GM06990 (cell line): ENCODE data around the gene FAM43B.

ENCODE experiments used
- DNase-seq: peaks from one replicate; pipeline ENCODE4 v3.0.0-alpha.2; 2011; ENCODE audit not compliant: insufficient read length; ENCODE audit errors: extremely low read depth
- H3K27me3 ChIP-seq: replicated peaks from 2 replicates; pipeline ENCODE4 v1.6.0; 2011; ENCODE audit warnings: low read length; ENCODE audit not compliant: control insufficient read depth, insufficient read depth
- H3K36me3 ChIP-seq: 2 replicates; pipeline ENCODE4 v1.5.1; 2011; ENCODE audit warnings: low read length; ENCODE audit not compliant: control insufficient read depth, insufficient read depth
- H3K4me3 ChIP-seq: replicated peaks from 2 replicates; pipeline ENCODE4 v1.5.1; 2011; ENCODE audit warnings: low read depth, mild to moderate bottlenecking, control low read depth, low read length
- TF ChIP-seq, protein P1 (sequence below): IDR thresholded peaks from 2 replicates; pipeline ENCODE4 v1.5.1; 2011; ENCODE audit warnings: low read length, control low read depth, mild to moderate bottlenecking, inconsistent platforms; ENCODE audit not compliant: insufficient read depth, poor library complexity, severe bottlenecking

FAM43B gene

DNA sequence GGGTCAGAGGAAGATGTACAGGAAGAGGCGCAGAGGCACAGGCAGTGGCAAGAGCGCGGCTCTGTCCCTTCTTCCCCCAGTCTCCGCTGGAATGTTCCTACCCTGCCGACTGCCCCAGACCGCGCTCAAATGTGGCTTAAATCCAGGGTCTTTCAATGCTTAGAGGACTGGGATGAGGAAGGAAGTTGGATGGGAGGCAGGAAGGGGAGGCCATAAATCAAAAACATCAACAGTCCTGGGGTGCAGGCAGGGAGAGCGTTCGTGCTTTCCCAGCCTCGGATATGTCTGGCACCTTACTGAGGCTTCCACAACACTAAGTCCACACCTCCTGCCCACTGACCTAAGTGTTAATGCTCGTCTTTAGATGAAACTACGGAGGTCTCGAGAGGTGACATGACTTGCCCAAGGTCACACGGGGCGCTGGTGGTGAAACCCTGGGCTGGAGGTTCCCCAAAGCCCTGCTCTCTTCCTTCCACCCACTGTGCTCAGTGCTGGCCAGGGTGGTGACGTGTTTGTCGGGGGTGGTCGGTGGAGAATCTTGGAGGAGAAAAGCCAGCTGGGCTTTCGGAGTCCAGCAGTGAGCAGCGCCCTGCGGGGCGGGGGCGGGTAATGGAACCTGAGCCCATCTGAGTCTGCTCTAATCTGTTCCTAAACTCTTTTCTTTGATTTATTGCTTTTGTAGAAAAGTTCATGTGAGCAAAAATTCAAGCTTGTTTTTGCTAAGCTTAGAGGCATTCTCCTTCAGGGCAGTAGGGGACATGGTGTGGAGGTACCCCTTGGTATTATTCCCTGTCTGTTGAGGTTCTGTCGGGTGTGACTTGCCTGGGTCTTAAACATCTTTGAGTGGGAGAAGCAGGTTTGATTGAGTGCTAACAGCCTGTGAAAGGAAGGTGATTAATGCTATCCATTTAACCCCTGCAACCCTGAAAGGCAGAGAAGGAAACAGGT, 37.2 kb downstream of the FAM43B start:
- H3K36me3 ChIP-seq: no peaks in the 10 kb centered on the region
- DNase-seq: no peak
- no peak overlapping the region for H3K4me3 ChIP-seq
- H3K27me3 ChIP-seq: peaks cover 3% of the 10 kb centered on the region
- TF ChIP-seq, protein P1, sequence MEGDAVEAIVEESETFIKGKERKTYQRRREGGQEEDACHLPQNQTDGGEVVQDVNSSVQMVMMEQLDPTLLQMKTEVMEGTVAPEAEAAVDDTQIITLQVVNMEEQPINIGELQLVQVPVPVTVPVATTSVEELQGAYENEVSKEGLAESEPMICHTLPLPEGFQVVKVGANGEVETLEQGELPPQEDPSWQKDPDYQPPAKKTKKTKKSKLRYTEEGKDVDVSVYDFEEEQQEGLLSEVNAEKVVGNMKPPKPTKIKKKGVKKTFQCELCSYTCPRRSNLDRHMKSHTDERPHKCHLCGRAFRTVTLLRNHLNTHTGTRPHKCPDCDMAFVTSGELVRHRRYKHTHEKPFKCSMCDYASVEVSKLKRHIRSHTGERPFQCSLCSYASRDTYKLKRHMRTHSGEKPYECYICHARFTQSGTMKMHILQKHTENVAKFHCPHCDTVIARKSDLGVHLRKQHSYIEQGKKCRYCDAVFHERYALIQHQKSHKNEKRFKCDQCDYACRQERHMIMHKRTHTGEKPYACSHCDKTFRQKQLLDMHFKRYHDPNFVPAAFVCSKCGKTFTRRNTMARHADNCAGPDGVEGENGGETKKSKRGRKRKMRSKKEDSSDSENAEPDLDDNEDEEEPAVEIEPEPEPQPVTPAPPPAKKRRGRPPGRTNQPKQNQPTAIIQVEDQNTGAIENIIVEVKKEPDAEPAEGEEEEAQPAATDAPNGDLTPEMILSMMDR: no peak

GRCh38 chr1:20590306-20590777, 38.0 kb downstream of the FAM43B start:
- H3K4me3 ChIP-seq: no peak overlapping the region
- peaks cover 2% of the 10 kb centered on the region for H3K27me3 ChIP-seq
- TF ChIP-seq, protein P1: no peak
- H3K36me3 ChIP-seq: no peaks in the 10 kb centered on the region
- no peak for DNase-seq

- DNase-seq: no peak
- TF ChIP-seq, protein P1: no peak
- Histone ChIP-seq H3K27me3 (peaks cover 2% of the 10 kb centered on the region), H3K36me3 (no peaks in the 10 kb centered on the region), H3K4me3 (no peak overlapping the region)
Observed at GRCh38 chr1:20593756-20594155, 41.4 kb downstream of the FAM43B start.

- H3K36me3 ChIP-seq: no peaks in the 10 kb centered on the region
- H3K27me3 ChIP-seq: peaks cover 2% of the 10 kb centered on the region
- no peak overlapping the region for H3K4me3 ChIP-seq
- DNase-seq: no peak
- TF ChIP-seq, protein P1: no peak
Observed at GRCh38 chr1:20594746-20595145, 42.4 kb downstream of the FAM43B start.

GRCh38 chr1:20596106-20596505, 43.7 kb downstream of the FAM43B start:
- Histone ChIP-seq H3K27me3 (peaks cover 2% of the 10 kb centered on the region), H3K36me3 (no peaks in the 10 kb centered on the region), H3K4me3 (no peak overlapping the region)
- TF ChIP-seq, protein P1: no peak
- no peak for DNase-seq
